GM19328 (cell line): ENCODE data around the gene ZNF569.
A peak's percentile ranks its signal among the peaks of the same experiment; 100 is the strongest.
"Not testable (repeated sequence)": the region's sequence is repeated elsewhere in the genome, so short reads cannot be mapped to it uniquely, and the experiment has no call there.

Source experiments
- ATAC-seq: cut with Tn5 transposase; IDR thresholded peaks from one replicate; pipeline ENCODE4 v1.9.1; 2021; ENCODE audit warnings: mild to moderate bottlenecking, moderate library complexity; ENCODE audit not compliant: unreplicated experiment

Gene ZNF569

DNA sequence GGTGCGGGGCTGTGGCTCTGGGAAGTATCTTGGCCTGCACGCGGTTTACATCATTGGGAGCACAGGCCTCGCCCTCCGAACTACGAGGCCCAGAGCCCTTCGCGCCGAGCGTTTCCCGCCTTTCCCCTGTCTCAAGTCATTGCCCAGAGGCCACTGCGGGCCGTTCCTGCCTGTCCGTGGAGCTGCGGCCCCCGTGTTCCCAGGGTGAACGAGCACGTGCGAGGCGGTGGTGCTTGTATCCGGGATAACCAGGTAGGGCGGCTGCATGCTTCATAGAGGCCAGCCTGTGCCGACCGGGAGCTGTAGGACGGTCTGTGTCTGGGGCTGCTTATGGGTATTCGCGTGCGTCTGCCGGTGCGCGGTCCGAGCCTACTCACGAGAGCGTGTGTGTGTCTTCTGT is 63.8 kb downstream of the ZNF569 start:
- ATAC-seq, result no peak

DNA sequence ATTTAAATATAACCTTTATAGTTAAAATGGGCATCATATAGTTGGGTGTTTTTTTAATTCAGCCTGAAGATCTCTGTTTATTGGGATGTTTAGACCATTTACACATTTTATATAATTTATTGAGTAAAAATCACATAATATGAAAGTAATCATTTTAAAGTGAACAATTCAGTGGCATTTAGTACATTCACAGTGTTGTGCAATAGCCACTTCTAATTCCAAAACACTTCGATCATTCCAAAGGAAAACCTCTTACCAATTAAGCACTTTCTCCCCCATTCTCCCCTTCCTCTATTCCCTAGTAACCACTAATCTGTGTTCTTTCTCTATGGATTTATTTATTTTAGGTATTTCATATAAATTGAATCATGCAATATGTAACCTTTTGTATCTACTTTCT is 66.2 kb downstream of the ZNF569 start:
- ATAC-seq, result no peak

DNA sequence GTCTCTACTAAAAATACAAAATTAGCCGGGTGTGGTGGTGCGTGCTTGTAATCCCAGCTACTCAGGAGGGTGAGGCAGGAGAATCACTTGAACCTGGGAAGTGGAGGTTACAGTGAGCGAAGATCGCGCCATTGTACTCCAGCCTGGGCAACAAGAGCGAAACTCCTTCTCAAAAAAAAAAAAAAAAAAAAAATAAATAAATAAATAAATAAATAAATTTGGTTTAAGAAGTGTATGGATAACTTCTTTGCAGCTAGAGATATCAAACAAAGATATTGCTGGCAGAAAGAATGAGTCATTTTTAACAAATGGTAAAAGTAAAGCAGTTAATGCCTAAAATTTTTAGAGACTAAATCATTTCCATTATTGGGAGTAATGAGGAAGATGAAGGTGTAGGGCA is 75.8 kb downstream of the ZNF569 start:
- ATAC-seq, result not testable (repeated sequence)

DNA sequence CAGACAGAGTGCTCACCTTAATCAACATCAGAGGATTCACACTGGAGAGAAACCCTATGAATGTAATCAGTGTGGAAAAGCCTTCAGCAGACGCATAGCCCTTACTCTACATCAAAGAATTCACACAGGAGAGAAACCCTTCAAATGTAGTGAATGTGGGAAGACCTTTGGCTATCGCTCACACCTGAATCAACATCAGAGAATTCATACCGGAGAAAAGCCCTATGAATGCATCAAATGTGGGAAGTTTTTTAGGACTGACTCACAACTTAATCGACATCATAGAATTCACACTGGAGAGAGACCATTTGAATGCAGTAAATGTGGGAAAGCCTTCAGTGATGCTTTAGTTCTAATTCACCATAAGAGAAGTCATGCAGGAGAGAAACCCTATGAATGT is 78.0 kb downstream of the ZNF569 start:
- no peak for ATAC-seq

DNA sequence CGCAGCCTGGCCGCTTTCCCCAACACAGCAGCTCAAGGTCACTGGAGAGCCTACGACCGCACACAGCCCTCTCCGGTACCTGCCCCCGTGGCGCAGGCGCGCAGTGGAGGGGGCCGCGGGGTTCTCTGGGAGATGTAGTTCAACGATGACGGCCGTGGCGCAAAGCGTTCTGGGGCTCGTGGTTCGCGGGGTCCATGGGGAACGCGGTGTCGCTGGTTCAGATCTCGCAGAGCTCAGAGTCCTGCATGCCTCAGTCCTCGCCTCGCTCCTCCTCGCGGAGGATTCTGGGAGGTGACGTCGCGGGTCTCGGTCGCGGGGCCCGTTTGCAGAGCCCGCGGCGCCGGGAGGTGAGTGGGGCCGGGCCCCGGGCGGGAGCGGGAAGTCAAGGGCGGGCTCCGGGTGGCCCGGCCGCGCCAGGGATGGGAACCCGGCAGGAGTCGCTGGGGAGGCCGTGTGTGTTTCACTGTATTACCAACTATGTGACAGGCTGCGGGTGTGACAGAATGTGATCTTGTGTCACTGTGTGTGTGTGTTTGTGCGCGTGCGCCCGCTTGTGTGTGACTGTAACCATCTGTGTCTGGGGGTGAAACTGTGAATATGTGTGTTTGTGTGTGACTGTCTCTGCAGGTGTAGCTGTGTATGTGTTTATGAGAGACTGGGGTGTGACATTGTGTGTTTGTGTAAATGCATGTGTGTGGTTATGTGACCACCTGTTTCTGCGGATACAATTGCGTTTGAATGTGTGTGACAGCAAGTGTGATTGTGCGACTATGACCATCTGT is 96.2 kb downstream of the ZNF569 start, which contains the start of gene ZNF527:
Gene ZNF527 (plus strand): TSS at position 220 of the 782 bp plus-strand sequence. CDS start 3,100 bp downstream, outside the sequence.
- ATAC-seq, result peak; percentile 96

DNA sequence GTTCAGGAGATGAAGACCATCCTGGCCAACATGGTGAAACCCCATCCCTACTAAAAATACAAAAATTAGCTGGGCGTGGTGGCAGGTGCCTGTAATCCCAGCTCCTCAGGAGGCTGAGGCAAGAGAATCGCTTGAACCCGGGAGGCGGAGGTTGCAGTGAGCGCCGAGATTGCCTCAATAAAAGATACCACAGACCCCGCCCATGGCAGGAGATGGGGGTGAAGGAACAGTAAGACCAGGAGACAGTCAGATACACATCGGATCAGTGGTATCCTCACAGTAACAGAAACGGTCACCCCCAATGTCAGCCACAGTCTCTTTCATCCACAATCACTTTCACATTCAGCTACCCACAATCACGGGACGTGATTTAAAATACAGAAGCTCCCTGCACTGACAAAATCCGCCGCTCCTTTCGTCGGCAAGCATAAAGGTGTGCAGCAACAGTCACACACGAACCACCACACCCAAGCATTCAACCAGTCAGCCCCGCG is 96.8 kb downstream of the ZNF569 start:
- peak; percentile 5 for ATAC-seq

DNA sequence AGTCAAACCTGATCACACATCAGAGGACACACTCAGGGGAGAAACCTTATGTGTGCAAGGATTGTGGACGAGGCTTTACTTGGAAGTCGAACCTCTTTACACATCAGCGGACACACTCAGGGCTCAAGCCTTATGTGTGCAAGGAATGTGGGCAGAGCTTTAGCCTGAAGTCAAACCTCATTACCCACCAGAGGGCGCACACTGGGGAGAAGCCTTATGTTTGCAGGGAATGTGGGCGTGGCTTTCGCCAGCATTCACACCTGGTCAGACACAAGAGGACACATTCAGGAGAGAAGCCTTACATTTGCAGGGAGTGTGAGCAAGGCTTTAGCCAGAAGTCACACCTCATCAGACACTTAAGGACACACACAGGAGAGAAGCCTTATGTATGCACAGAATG is 104.5 kb downstream of the ZNF569 start:
- no peak for ATAC-seq

DNA sequence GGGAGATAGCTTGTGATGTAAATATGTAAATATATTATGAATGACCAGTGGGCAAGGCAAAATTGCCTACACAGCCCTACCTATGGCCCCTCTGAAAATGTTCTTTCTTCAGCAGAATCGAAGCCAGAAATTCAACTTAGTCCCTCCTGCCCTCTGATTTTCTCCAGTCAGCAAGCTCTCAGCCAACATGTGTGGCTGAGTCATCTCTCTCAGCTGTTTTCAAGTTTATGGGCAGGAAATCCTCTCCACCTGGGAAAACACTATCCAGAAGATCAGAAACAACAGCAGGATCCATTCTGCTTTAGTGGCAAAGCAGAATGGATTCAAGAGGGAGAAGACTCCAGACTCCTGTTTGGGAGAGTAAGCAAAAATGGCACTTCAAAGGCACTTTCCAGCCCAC is 105.2 kb downstream of the ZNF569 start:
- ATAC-seq, result no peak
